ENCODE measurements around the gene ISG20L2.

ISG20L2 gene

GRCh38 chr1:156680056-156680455 is 48.5 kb downstream of the ISG20L2 start:
- no peak for TF ChIP-seq CTCF (conservative IDR thresholded peaks at IDR 0.05)
- no peak overlapping the region for H3K27ac ChIP-seq

GRCh38 chr1:156677616-156678596 is 50.7 kb downstream of the ISG20L2 start:
- peak; percentile 88 for TF ChIP-seq CTCF (conservative IDR thresholded peaks at IDR 0.05)
- peak overlapping the region; percentile 27; the same call in 1 of the 2 replicates for H3K27ac ChIP-seq

- TF ChIP-seq CTCF (conservative IDR thresholded peaks at IDR 0.05) = no peak
- peak within 1 kb of the TSS; percentile 27; the same call in 1 of the 2 replicates for H3K27ac ChIP-seq
Observed at GRCh38 chr1:156676820-156677615, 51.5 kb downstream of the ISG20L2 start, which contains the start of gene NES. NES (minus strand) TSS chr1:156677407; CDS start chr1:156677264, 143 bp downstream.

- no peak for TF ChIP-seq CTCF (conservative IDR thresholded peaks at IDR 0.05)
- no peak overlapping the region for H3K27ac ChIP-seq
Observed at GRCh38 chr1:156676114-156676819, 52.3 kb downstream of the ISG20L2 start.

- H3K27ac ChIP-seq = no peak overlapping the region
- TF ChIP-seq CTCF (conservative IDR thresholded peaks at IDR 0.05) = no peak
Observed at GRCh38 chr1:156675210-156676113, 53.1 kb downstream of the ISG20L2 start.

GRCh38 chr1:156673387-156674121 is 55.0 kb downstream of the ISG20L2 start:
- no peak overlapping the region for H3K27ac ChIP-seq
- no peak for TF ChIP-seq CTCF (conservative IDR thresholded peaks at IDR 0.05)
